HEK293 (cell line): Measurements from ENCODE around the gene TRABD2A.
A peak's percentile ranks its signal among the peaks of the same experiment; 100 is the strongest.

Experiments
- CTCF ChIA-PET: fragments of 350-600 bp; formaldehyde crosslinking; extraction: SDS; loops from one replicate; lab custom pipeline; 2021; ENCODE audit warnings: antibody characterized with exemption; lab: Yijun Ruan, JAX
- POLR2A ChIA-PET: fragments of 300-600 bp; formaldehyde crosslinking; extraction: SDS; loops from one replicate; lab custom pipeline; 2020; ENCODE audit warnings: antibody characterized with exemption, inconsistent platforms; lab: Yijun Ruan, JAX
- H3K27ac ChIP-seq: fragments of 200-500 bp; sonication (Bioruptor generic); 2 replicates; pipeline ENCODE4 v1.5.1; 2014; ENCODE audit warnings: low read depth, low read length, control low read depth, inconsistent platforms; ENCODE audit errors: extremely low read depth
- H3K36me3 ChIP-seq, 2 experiments: fragments of 200-500 bp in 1 of 2; sonication (Bioruptor generic) in 1 of 2; 1 replicate in 1 of 2; 2 replicates in 1 of 2; pipeline ENCODE4 v1.5.1; 2014 to 2017; ENCODE audit warnings: inconsistent platforms in 2 of 2, low read length in 2 of 2; ENCODE audit not compliant: control insufficient read depth in 2 of 2, insufficient read depth in 1 of 2
- H3K4me1 ChIP-seq: fragments of 200-500 bp; sonication (Bioruptor generic); 2 replicates; pipeline ENCODE4 v1.5.1; 2014; ENCODE audit warnings: mild to moderate bottlenecking, low read length, inconsistent platforms; ENCODE audit not compliant: control insufficient read depth, insufficient read depth
- H3K4me3 ChIP-seq: 2 replicates; pipeline ENCODE4 v1.5.1; 2011; ENCODE audit warnings: low read depth, mild to moderate bottlenecking, control low read depth, low read length, moderate library complexity
- H3K9me3 ChIP-seq: fragments of 200-500 bp; sonication (Bioruptor generic); 2 replicates; pipeline ENCODE4 v1.5.1; 2014; ENCODE audit warnings: low read depth, low read length, inconsistent platforms; ENCODE audit not compliant: control insufficient read depth, insufficient read depth
- PRDM10 ChIP-seq: fragments of 450-650 bp; formaldehyde crosslinking; IDR thresholded peaks from 2 replicates; pipeline ENCODE4 v1.5.1; 2016; ENCODE audit warnings: missing biosample characterization, missing genetic modification characterization
- REST ChIP-seq: fragments of 450-650 bp; formaldehyde crosslinking; IDR thresholded peaks from 2 replicates; pipeline ENCODE4 v1.5.1; 2016; ENCODE audit warnings: missing biosample characterization, missing genetic modification characterization
- SETDB1 ChIP-seq: IDR thresholded peaks from one replicate; pipeline ENCODE4 v1.6.1; 2017; ENCODE audit warnings: mild to moderate bottlenecking, low read length, moderate library complexity, mixed read lengths; ENCODE audit not compliant: insufficient read length
- SP7 ChIP-seq: fragments of 450-650 bp; formaldehyde crosslinking; IDR thresholded peaks from 2 replicates; pipeline ENCODE4 v1.5.1; 2016; ENCODE audit warnings: missing biosample characterization, missing genetic modification characterization
- ZBTB44 ChIP-seq: fragments of 450-650 bp; IDR thresholded peaks from 2 replicates; pipeline ENCODE4 v1.5.1; 2018; ENCODE audit warnings: missing biosample characterization, mild to moderate bottlenecking, missing genetic modification characterization
- ZBTB49 ChIP-seq: fragments of 450-650 bp; formaldehyde crosslinking; IDR thresholded peaks from 2 replicates; pipeline ENCODE4 v1.5.1; 2016; ENCODE audit warnings: missing biosample characterization, missing genetic modification characterization, low read depth
- ZBTB8A ChIP-seq: fragments of 450-650 bp; formaldehyde crosslinking; IDR thresholded peaks from 2 replicates; pipeline ENCODE4 v1.5.1; 2016; ENCODE audit warnings: missing biosample characterization, missing genetic modification characterization
- ZFP3 ChIP-seq: fragments of 450-650 bp; formaldehyde crosslinking; IDR thresholded peaks from 2 replicates; pipeline ENCODE4 v1.5.1; 2016; ENCODE audit warnings: low read depth, missing biosample characterization, missing genetic modification characterization
- ZIC2 ChIP-seq: fragments of 450-650 bp; formaldehyde crosslinking; IDR thresholded peaks from 2 replicates; pipeline ENCODE4 v1.5.1; 2016; ENCODE audit warnings: missing biosample characterization, missing genetic modification characterization
- ZNF16 ChIP-seq: fragments of 450-650 bp; formaldehyde crosslinking; IDR thresholded peaks from 2 replicates; pipeline ENCODE4 v1.5.1; 2016; ENCODE audit warnings: low read depth, missing biosample characterization, missing genetic modification characterization
- ZNF175 ChIP-seq: fragments of 450-650 bp; formaldehyde crosslinking; IDR thresholded peaks from 2 replicates; pipeline ENCODE4 v1.5.1; 2016; ENCODE audit warnings: missing biosample characterization, missing genetic modification characterization
- ZNF221 ChIP-seq: fragments of 450-650 bp; formaldehyde crosslinking; IDR thresholded peaks from 2 replicates; pipeline ENCODE4 v1.5.1; 2017; ENCODE audit warnings: missing biosample characterization, missing genetic modification characterization, borderline replicate concordance
- ZNF513 ChIP-seq: fragments of 450-650 bp; IDR thresholded peaks from 2 replicates; pipeline ENCODE4 v1.5.1; 2018; ENCODE audit warnings: missing biosample characterization, missing genetic modification characterization
- ZNF571 ChIP-seq: fragments of 450-650 bp; formaldehyde crosslinking; IDR thresholded peaks from 2 replicates; pipeline ENCODE4 v1.5.0; 2017; ENCODE audit warnings: missing biosample characterization, missing genetic modification characterization
- ZNF580 ChIP-seq: fragments of 450-650 bp; formaldehyde crosslinking; IDR thresholded peaks from 2 replicates; pipeline ENCODE4 v1.5.1; 2016; ENCODE audit warnings: missing biosample characterization, missing genetic modification characterization
- ZNF792 ChIP-seq: fragments of 450-650 bp; formaldehyde crosslinking; IDR thresholded peaks from 2 replicates; pipeline ENCODE4 v1.5.1; 2016; ENCODE audit warnings: missing biosample characterization, missing genetic modification characterization
- ZXDB ChIP-seq: fragments of 450-650 bp; formaldehyde crosslinking; IDR thresholded peaks from 2 replicates; pipeline ENCODE4 v1.5.1; 2016; ENCODE audit warnings: missing biosample characterization, missing genetic modification characterization

Gene TRABD2A

GRCh38 chr2:84894131-84894586 is 13.3 kb upstream of the TRABD2A start:
- Histone ChIP-seq H3K27ac (no peak overlapping the region), H3K36me3 (no peaks in the 10 kb centered on the region)
- POLR2A ChIA-PET, result no interaction called here
- no peak for TF ChIP-seq REST (tag by site-specific recombination)
- 0 out of 2 replicates have a peak, but pooled peaks have one; percentile 11 for TF ChIP-seq ZBTB8A (tag by site-specific recombination)
- no peak for TF ChIP-seq SP7
- no peak for TF ChIP-seq ZNF571 (tag by site-specific recombination)
- 0 out of 2 replicates have a peak, but pooled peaks have one; percentile 16 for TF ChIP-seq ZIC2 (tag by site-specific recombination)
- TF ChIP-seq, all 188 proteins: peak for 2
- H3K4me3 ChIP-seq, result no peak overlapping the region
- CTCF ChIA-PET, result interaction anchor here (1.0 to 1.3 kb wide), 3 partner anchors 13 to 32 kb away, joined by 4 to 11 read pairs (median 8); partner anchors contain the start of gene TRABD2A
- no peaks in the 10 kb centered on the region for H3K9me3 ChIP-seq
- H3K4me1 ChIP-seq, result no peaks in the 10 kb centered on the region

- Histone ChIP-seq H3K4me1 (no peaks in the 10 kb centered on the region), H3K27ac (no peak overlapping the region), H3K4me3 (no peak overlapping the region), H3K9me3 (no peaks in the 10 kb centered on the region), H3K36me3 (no peaks in the 10 kb centered on the region)
- POLR2A ChIA-PET, result no interaction called here
- CTCF ChIA-PET, result interaction anchor here (1.8 to 4.3 kb wide), 2 partner anchors 9 to 34 kb away, joined by 9 to 24 read pairs; no protein-coding TSS in a partner anchor
- no peak for TF ChIP-seq ZFP3 (tag by site-specific recombination)
- TF ChIP-seq ZXDB (tag by site-specific recombination), result no peak
- TF ChIP-seq PRDM10 (tag by site-specific recombination), result no peak
- TF ChIP-seq ZBTB49 (tag by site-specific recombination), result no peak
- no peak for TF ChIP-seq ZBTB44 (tag by site-specific recombination)
- TF ChIP-seq ZNF792 (tag by site-specific recombination), result no peak
- no peak for TF ChIP-seq SETDB1
- TF ChIP-seq ZNF221 (tag by site-specific recombination), result no peak
- TF ChIP-seq ZNF175 (tag by site-specific recombination), result no peak
- TF ChIP-seq ZNF16 (tag by site-specific recombination), result no peak
- no peak for TF ChIP-seq ZNF513 (tag by site-specific recombination)
- no peak for TF ChIP-seq ZNF580 (tag by site-specific recombination)
Observed at GRCh38 chr2:84891355-84892010, 10.6 kb upstream of the TRABD2A start.
